ENCODE results near the gene KCNH1. TPM values are rescaled to one million over a fixed set of nuclear protein-coding genes. Genes with fewer than 3 reads are reported as not detected.

Gene KCNH1
- total and polyA plus RNA-seq, 2 donors from 2014 or later: 0.54 TPM; not detected in 1

GRCh38 chr1:210901981-210902770 lies 231.8 kb downstream of the KCNH1 start:
- no peaks in the 10 kb centered on the region for H3K36me3 ChIP-seq (ENCODE audit: control insufficient read depth in 2 of 3, insufficient read depth in 3 of 3, low read length in 3 of 3)
- no peak overlapping the region for H3K9ac ChIP-seq (ENCODE audit: low read length in 3 of 3)
- TF ChIP-seq CTCF (IDR thresholded peaks at IDR 0.05; ENCODE audit: borderline replicate concordance, extremely low read depth, insufficient read depth): no peak
- intact Hi-C loops (cut with DNase I): no loop called here
- H3K27me3 ChIP-seq (ENCODE audit: control insufficient read depth, insufficient read depth, low read length): no peaks in the 10 kb centered on the region
- H3K4me3 ChIP-seq (ENCODE audit: low read length in 3 of 3): no peak overlapping the region
- H3K9me3 ChIP-seq (ENCODE audit: control insufficient read depth in 2 of 3, insufficient read depth in 1 of 3, low read length in 3 of 3): no peaks in the 10 kb centered on the region
- H3K27ac ChIP-seq (ENCODE audit: low read depth in 2 of 2, low read length in 2 of 2): no peak overlapping the region
- DNase-seq: no peak
- no peak for FAIRE-seq
- no peaks in the 10 kb centered on the region for H3K4me1 ChIP-seq (ENCODE audit: control insufficient read depth in 2 of 3, insufficient read depth in 2 of 3, low read depth in 1 of 3, low read length in 3 of 3)

GRCh38 chr1:210900820-210901219 lies 233.1 kb downstream of the KCNH1 start:
- H3K27me3 ChIP-seq (ENCODE audit: control insufficient read depth, insufficient read depth, low read length): no peaks in the 10 kb centered on the region

GRCh38 chr1:210900079-210900478 lies 233.9 kb downstream of the KCNH1 start:
- TF ChIP-seq CTCF (IDR thresholded peaks at IDR 0.05; ENCODE audit: borderline replicate concordance, extremely low read depth, insufficient read depth): no peak
- Histone ChIP-seq H3K9me3 (ENCODE audit: control insufficient read depth in 2 of 3, insufficient read depth in 1 of 3, low read length in 3 of 3) (no peaks in the 10 kb centered on the region), H3K9ac (ENCODE audit: low read length in 3 of 3) (no peak overlapping the region), H3K27me3 (ENCODE audit: control insufficient read depth, insufficient read depth, low read length) (no peaks in the 10 kb centered on the region), H3K36me3 (ENCODE audit: control insufficient read depth in 2 of 3, insufficient read depth in 3 of 3, low read length in 3 of 3) (no peaks in the 10 kb centered on the region), H3K4me1 (ENCODE audit: control insufficient read depth in 2 of 3, insufficient read depth in 2 of 3, low read depth in 1 of 3, low read length in 3 of 3) (no peaks in the 10 kb centered on the region), H3K27ac (ENCODE audit: low read depth in 2 of 2, low read length in 2 of 2) (no peak overlapping the region), H3K4me3 (ENCODE audit: low read length in 3 of 3) (no peak overlapping the region)
- FAIRE-seq (no peak), DNase-seq (no peak)
- intact Hi-C loops (cut with DNase I): no loop called here

More at GRCh38 chr1:210900820-210901219, 233.1 kb downstream of the KCNH1 start:
- DNase-seq (no peak), FAIRE-seq (no peak)
- no peak overlapping the region for H3K27ac ChIP-seq (ENCODE audit: low read depth in 2 of 2, low read length in 2 of 2)
- no peak overlapping the region for H3K9ac ChIP-seq (ENCODE audit: low read length in 3 of 3)
- intact Hi-C loops (cut with DNase I): no loop called here
- H3K4me1 ChIP-seq (ENCODE audit: control insufficient read depth in 2 of 3, insufficient read depth in 2 of 3, low read depth in 1 of 3, low read length in 3 of 3): no peaks in the 10 kb centered on the region
- no peaks in the 10 kb centered on the region for H3K36me3 ChIP-seq (ENCODE audit: control insufficient read depth in 2 of 3, insufficient read depth in 3 of 3, low read length in 3 of 3)
- no peak for TF ChIP-seq CTCF (IDR thresholded peaks at IDR 0.05; ENCODE audit: borderline replicate concordance, extremely low read depth, insufficient read depth)
- no peaks in the 10 kb centered on the region for H3K9me3 ChIP-seq (ENCODE audit: control insufficient read depth in 2 of 3, insufficient read depth in 1 of 3, low read length in 3 of 3)
- no peak overlapping the region for H3K4me3 ChIP-seq (ENCODE audit: low read length in 3 of 3)

All from kidney (tissue), 14 donors.